MM.1S (cell line): ENCODE results near the gene ZBTB17.

Experiments used
- DNase-seq: peaks from one replicate; pipeline ENCODE4 v3.0.0-alpha.2; 2015
- H2AFZ ChIP-seq: fragments of 300-600 bp; sonication (generic); 2 replicates; pipeline ENCODE4 v1.6.0; 2016; ENCODE audit warnings: antibody characterized with exemption, low read length
- H3F3A ChIP-seq: fragments of 300-600 bp; sonication (generic); 2 replicates; pipeline ENCODE4 v1.6.1; 2016; ENCODE audit warnings: mild to moderate bottlenecking, antibody characterized with exemption, low read length, moderate library complexity, mixed read lengths; ENCODE audit not compliant: insufficient read depth
- H3K27ac ChIP-seq: fragments of 300-600 bp; sonication (generic); 2 replicates; pipeline ENCODE4 v1.5.1; 2016; ENCODE audit warnings: mild to moderate bottlenecking, low read length
- H3K27me3 ChIP-seq: fragments of 300-600 bp; sonication (generic); replicated peaks from 2 replicates; pipeline ENCODE4 v1.6.0; 2016; ENCODE audit warnings: low read length; ENCODE audit not compliant: insufficient read depth
- H3K36me3 ChIP-seq: fragments of 300-600 bp; sonication (generic); replicated peaks from 2 replicates; pipeline ENCODE4 v1.6.1; 2016; ENCODE audit warnings: mild to moderate bottlenecking, low read length, mixed read lengths; ENCODE audit not compliant: insufficient read depth
- H3K4me1 ChIP-seq: fragments of 300-600 bp; sonication (generic); 2 replicates; pipeline ENCODE4 v1.6.1; 2016; ENCODE audit warnings: low read length, mixed read lengths
- H3K4me2 ChIP-seq: fragments of 300-600 bp; sonication (generic); 2 replicates; pipeline ENCODE4 v1.6.0; 2016; ENCODE audit warnings: low read depth, low read length
- H3K4me3 ChIP-seq: fragments of 300-600 bp; sonication (generic); 2 replicates; pipeline ENCODE4 v1.5.1; 2016; ENCODE audit warnings: low read length, mixed read lengths
- H3K79me2 ChIP-seq: fragments of 300-600 bp; sonication (generic); 2 replicates; pipeline ENCODE4 v1.6.1; 2016; ENCODE audit warnings: mixed run types, low read length, mixed read lengths
- H3K9ac ChIP-seq: fragments of 300-600 bp; sonication (generic); 2 replicates; pipeline ENCODE4 v1.6.1; 2016; ENCODE audit warnings: low read length, mixed read lengths
- H3K9me2 ChIP-seq: fragments of 300-600 bp; sonication (generic); replicated peaks from 2 replicates; pipeline ENCODE4 v1.6.1; 2016; ENCODE audit warnings: mild to moderate bottlenecking, low read length, mixed read lengths; ENCODE audit not compliant: insufficient read depth
- H3K9me3 ChIP-seq: fragments of 300-600 bp; sonication (generic); replicated peaks from 2 replicates; pipeline ENCODE4 v1.6.1; 2016; ENCODE audit warnings: mild to moderate bottlenecking, low read length, mixed read lengths; ENCODE audit not compliant: insufficient read depth
- H4K20me1 ChIP-seq: fragments of 300-600 bp; sonication (generic); 2 replicates; pipeline ENCODE4 v1.6.1; 2016; ENCODE audit warnings: mild to moderate bottlenecking, low read length, moderate library complexity, mixed read lengths; ENCODE audit not compliant: insufficient read depth
- EZH2 ChIP-seq: fragments of 300-600 bp; sonication (generic); optimal IDR thresholded peaks from 2 replicates; pipeline ENCODE3; 2017; ENCODE audit warnings: low read depth, mild to moderate bottlenecking, antibody characterized with exemption, low read length, mixed read lengths
- EZH2phosphoT487 ChIP-seq: fragments of 300-600 bp; sonication (generic); IDR thresholded peaks from 2 replicates; pipeline ENCODE4 v1.6.1; 2018; ENCODE audit warnings: antibody characterized with exemption, low read length
- TF ChIP-seq, protein P1 (sequence below): fragments of 300-600 bp; sonication (generic); IDR thresholded peaks from 2 replicates; pipeline ENCODE4 v1.5.1; 2016; ENCODE audit warnings: antibody characterized with exemption, low read length, mixed read lengths

ZBTB17 gene

DNA sequence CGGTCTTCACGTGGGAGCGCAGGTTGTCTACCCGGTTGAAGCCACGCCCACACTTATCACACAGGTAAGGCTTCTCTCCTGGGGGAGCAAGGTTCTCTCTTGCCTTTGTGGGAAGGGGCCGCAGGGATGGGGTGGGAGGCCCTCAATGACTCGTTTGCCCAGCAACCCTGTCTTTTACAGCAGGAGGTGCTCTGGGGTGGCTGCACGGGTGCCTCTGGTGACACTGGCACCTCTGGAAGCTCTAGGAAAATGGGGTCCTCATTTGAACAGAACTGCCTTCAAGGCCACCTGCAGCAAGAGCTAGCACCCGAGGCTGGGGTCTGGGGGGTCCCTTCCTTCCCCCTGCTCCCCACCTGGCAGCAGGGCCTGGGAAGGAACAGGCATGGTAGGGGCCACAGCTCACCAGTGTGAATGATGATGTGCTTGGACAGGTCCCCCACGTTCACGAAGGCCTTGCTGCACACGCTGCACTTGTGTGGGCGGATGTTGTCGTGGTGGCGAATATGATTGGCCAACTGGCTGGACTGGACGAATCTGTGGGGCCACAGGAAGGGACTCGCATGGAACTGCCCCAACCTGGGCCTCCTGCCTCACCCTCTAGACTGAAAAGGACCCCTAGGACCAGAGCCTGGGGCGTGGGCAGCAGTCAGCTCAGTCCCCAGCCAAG, 33.1 kb downstream of the ZBTB17 start:
- Histone ChIP-seq H3K36me3 (no peaks in the 10 kb centered on the region), H3K9ac (no peak overlapping the region), H3K79me2 (no peaks in the 10 kb centered on the region), H3K4me3 (no peak overlapping the region), H3K4me2 (no peak overlapping the region), H3K9me3 (no peaks in the 10 kb centered on the region), H3K27me3 (no peaks in the 10 kb centered on the region), H3K9me2 (no peaks in the 10 kb centered on the region), H2AFZ (no peak overlapping the region), H3K4me1 (no peaks in the 10 kb centered on the region), H3F3A (no peaks in the 10 kb centered on the region), H4K20me1 (no peaks in the 10 kb centered on the region), H3K27ac (no peak overlapping the region)
- TF ChIP-seq EZH2phosphoT487: no peak
- no peak for TF ChIP-seq EZH2
- TF ChIP-seq, protein P1, sequence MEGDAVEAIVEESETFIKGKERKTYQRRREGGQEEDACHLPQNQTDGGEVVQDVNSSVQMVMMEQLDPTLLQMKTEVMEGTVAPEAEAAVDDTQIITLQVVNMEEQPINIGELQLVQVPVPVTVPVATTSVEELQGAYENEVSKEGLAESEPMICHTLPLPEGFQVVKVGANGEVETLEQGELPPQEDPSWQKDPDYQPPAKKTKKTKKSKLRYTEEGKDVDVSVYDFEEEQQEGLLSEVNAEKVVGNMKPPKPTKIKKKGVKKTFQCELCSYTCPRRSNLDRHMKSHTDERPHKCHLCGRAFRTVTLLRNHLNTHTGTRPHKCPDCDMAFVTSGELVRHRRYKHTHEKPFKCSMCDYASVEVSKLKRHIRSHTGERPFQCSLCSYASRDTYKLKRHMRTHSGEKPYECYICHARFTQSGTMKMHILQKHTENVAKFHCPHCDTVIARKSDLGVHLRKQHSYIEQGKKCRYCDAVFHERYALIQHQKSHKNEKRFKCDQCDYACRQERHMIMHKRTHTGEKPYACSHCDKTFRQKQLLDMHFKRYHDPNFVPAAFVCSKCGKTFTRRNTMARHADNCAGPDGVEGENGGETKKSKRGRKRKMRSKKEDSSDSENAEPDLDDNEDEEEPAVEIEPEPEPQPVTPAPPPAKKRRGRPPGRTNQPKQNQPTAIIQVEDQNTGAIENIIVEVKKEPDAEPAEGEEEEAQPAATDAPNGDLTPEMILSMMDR: no peak
- no peak for DNase-seq

DNA sequence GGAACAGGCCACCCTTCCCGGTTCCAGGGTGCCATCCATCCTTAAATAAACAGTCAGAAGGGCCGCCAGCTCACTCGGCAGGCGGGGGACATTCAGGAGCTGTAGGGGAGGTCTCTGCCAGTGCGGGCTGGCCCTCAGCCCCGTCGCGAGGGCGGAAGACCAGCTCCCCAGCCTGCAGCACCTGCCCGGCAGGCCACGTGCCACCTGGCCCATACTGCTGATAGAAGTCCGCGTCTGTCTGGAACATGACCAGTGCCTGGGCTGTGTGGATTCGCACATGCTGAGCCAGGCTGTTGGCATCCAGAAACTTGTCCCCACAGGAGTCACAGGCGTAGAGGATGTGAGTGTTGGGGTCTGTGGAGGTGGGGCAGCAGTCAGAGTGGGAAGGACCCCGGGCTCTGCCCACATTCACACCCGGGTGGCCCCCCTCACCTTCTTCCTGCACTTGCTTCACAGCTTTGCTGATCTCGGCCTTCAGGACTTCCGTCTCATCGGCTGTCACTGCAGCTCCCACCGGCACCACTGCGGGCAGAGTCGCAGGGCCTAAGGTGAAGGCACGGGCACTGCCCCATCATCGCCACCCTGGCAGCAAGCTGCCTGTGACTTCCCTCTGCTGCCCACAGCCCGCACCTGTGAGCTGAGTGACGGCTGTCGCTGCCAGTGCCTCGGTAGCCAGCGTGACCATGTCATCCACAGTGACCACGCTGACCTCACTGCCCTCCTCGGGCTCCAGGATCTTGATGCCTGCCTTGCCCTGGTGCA, 33.8 kb downstream of the ZBTB17 start:
- Histone ChIP-seq H3K9me2 (no peaks in the 10 kb centered on the region), H3K9me3 (no peaks in the 10 kb centered on the region), H3K79me2 (no peaks in the 10 kb centered on the region), H3F3A (no peaks in the 10 kb centered on the region), H3K4me1 (no peaks in the 10 kb centered on the region), H3K27me3 (no peaks in the 10 kb centered on the region), H3K27ac (no peak overlapping the region), H3K4me2 (no peak overlapping the region), H4K20me1 (no peaks in the 10 kb centered on the region), H3K36me3 (no peaks in the 10 kb centered on the region), H3K4me3 (no peak overlapping the region), H2AFZ (no peak overlapping the region), H3K9ac (no peak overlapping the region)
- TF ChIP-seq, protein P1: no peak
- no peak for TF ChIP-seq EZH2phosphoT487
- no peak for TF ChIP-seq EZH2
- no peak for DNase-seq

DNA sequence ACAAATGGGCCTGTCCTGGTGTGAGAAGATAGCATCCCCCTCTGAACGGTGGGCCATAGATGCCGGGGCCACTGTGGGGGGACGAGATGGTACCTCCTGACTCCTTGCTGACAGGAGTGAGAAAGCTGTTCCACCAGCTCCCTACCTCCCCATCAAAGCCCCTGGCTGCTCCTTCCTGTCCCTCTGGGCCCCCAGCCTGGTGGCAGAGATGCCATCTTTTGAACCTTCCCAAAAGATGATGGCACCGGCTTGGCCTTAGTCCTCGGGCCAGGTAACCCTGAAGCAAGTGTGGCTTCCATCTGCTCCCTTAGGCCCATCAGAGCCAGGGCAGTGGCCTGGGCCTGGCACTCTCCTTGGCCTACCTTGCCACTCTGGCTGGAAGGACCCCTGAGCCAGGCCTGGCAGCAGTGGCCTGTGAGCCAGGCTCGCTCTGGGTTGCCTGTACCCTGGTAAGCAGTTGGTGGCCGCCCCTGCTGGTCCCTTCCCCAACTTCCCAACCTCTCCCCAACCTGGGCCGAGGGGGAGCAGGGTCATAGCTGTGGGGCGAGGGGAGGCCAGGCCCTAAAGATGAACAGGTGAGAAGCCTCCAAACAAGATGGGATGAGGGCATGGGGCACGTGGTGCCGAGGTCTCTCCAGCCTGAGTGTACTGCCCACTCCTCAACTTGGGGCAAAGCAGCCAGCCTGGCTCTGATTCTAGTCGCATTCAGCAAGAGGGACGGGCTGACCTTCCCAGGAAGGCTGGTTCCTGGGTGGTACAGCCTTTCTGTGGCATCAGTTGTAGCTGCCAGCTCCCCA, 34.7 kb downstream of the ZBTB17 start:
- Histone ChIP-seq H3K4me3 (no peak overlapping the region), H3F3A (no peaks in the 10 kb centered on the region), H3K9me3 (no peaks in the 10 kb centered on the region), H3K36me3 (no peaks in the 10 kb centered on the region), H3K9ac (no peak overlapping the region), H3K4me1 (no peaks in the 10 kb centered on the region), H3K27ac (no peak overlapping the region), H3K4me2 (no peak overlapping the region), H3K27me3 (no peaks in the 10 kb centered on the region), H3K79me2 (no peaks in the 10 kb centered on the region), H2AFZ (no peak overlapping the region), H3K9me2 (no peaks in the 10 kb centered on the region), H4K20me1 (no peaks in the 10 kb centered on the region)
- DNase-seq: no peak
- TF ChIP-seq, protein P1: no peak
- TF ChIP-seq EZH2phosphoT487: no peak
- no peak for TF ChIP-seq EZH2
